Vagina (tissue), 2 donors: ENCODE results near the gene SCFD2.

Source experiments
- CTCF ChIP-seq, 3 experiments: fragments of 450-650 bp in 2 of 3; fragments of 200-600 bp in 1 of 3; sonication (generic) in 1 of 3; IDR thresholded peaks; one replicate each; pipeline ENCODE4 v1.5.1; 2017 to 2019; ENCODE audit warnings: antibody characterized with exemption in 3 of 3, mild to moderate bottlenecking in 2 of 3, moderate library complexity in 2 of 3
- POLR2A ChIP-seq, 2 donors: fragments of 450-650 bp; IDR thresholded peaks; one replicate each; pipeline ENCODE4 v1.6.1; 2017; ENCODE audit warnings: antibody characterized with exemption in 2 of 2, mild to moderate bottlenecking in 2 of 2, moderate library complexity in 2 of 2
- POLR2AphosphoS5 ChIP-seq, 2 donors: sonication (generic); formaldehyde crosslinking; IDR thresholded peaks; one replicate each; pipeline ENCODE4 v1.9.0; 2017; ENCODE audit warnings: antibody characterized with exemption in 2 of 2, mild to moderate bottlenecking in 2 of 2, low read depth in 1 of 2; ENCODE audit not compliant: insufficient read depth in 1 of 2

GRCh38 chr4:52987392-52988056 lies 378.3 kb downstream of the SCFD2 start:
- TF ChIP-seq POLR2A (IDR thresholded peaks at IDR 0.05) (no peak), CTCF (IDR thresholded peaks at IDR 0.05) (no peak), POLR2AphosphoS5 (IDR thresholded peaks at IDR 0.05; ENCODE audit: insufficient read depth in 1 of 2, low read depth in 1 of 2) (no peak)
